Fibroblast of lung (primary cell): ENCODE results near the gene LGALS1.

Experiments
- CTCF ChIP-seq, 2 donors: IDR thresholded peaks in 1 of 2; conservative IDR thresholded peaks in 1 of 2; 1 replicate in 1 of 2; 2 replicates in 1 of 2; pipeline ENCODE4 v1.5.1; 2011 to 2012; ENCODE audit warnings: low read length in 2 of 2, control low read depth in 1 of 2, inconsistent platforms in 1 of 2, low read depth in 1 of 2, mild to moderate bottlenecking in 1 of 2
- EZH2 ChIP-seq: IDR thresholded peaks from 2 replicates; pipeline ENCODE4 v1.5.1; 2012; ENCODE audit warnings: low read length, control low read depth, mild to moderate bottlenecking; ENCODE audit errors: missing control alignments

GRCh38 chr22:37681001-37681424 is 5.6 kb downstream of the LGALS1 start:
- no peak for TF ChIP-seq CTCF (conservative IDR thresholded peaks at IDR 0.05 in 1 of 2, IDR thresholded peaks at IDR 0.05 in 1 of 2; ENCODE audit: low read depth in 1 of 2, low read length in 2 of 2)
- TF ChIP-seq EZH2: no peak
